IPS-20b (cell line): ENCODE data around the gene LYPD6B.

ENCODE experiments used
- H3K27ac ChIP-seq: one replicate; pipeline ENCODE4 v1.5.1; 2013; ENCODE audit warnings: low read length
- H3K27me3 ChIP-seq: 2 replicates; pipeline ENCODE4 v1.6.1; 2013; ENCODE audit warnings: mild to moderate bottlenecking, low read length, inconsistent platforms; ENCODE audit not compliant: insufficient read depth
- H3K36me3 ChIP-seq: 2 replicates; pipeline ENCODE4 v1.6.1; 2013; ENCODE audit warnings: low read depth, mild to moderate bottlenecking, inconsistent platforms, low read length, moderate library complexity; ENCODE audit not compliant: insufficient read depth
- H3K4me1 ChIP-seq: 2 replicates; pipeline ENCODE4 v1.6.1; 2013; ENCODE audit warnings: mild to moderate bottlenecking, control low read depth, inconsistent platforms, low read length, moderate library complexity; ENCODE audit not compliant: insufficient read depth
- H3K4me3 ChIP-seq: 2 replicates; pipeline ENCODE4 v1.5.1; 2013; ENCODE audit warnings: mild to moderate bottlenecking, low read length, inconsistent platforms
- H3K9ac ChIP-seq: 2 replicates; pipeline ENCODE4 v1.6.1; 2013; ENCODE audit warnings: low read depth, mild to moderate bottlenecking, inconsistent platforms, low read length, moderate library complexity
- H3K9me3 ChIP-seq: 2 replicates; pipeline ENCODE4 v1.6.1; 2013; ENCODE audit warnings: mild to moderate bottlenecking, low read depth, low read length, inconsistent platforms; ENCODE audit not compliant: insufficient read depth

LYPD6B gene

GRCh38 chr2:149192427-149192826 lies 153.9 kb downstream of the LYPD6B start:
- no peak overlapping the region for H3K27ac ChIP-seq
- H3K27me3 ChIP-seq: no peaks in the 10 kb centered on the region
- H3K4me1 ChIP-seq: no peaks in the 10 kb centered on the region

GRCh38 chr2:149200109-149200520 lies 161.6 kb downstream of the LYPD6B start:
- Histone ChIP-seq H3K27me3 (no peaks in the 10 kb centered on the region), H3K9ac (no peak overlapping the region), H3K36me3 (no peaks in the 10 kb centered on the region), H3K9me3 (no peaks in the 10 kb centered on the region), H3K4me3 (no peak overlapping the region), H3K4me1 (no peaks in the 10 kb centered on the region), H3K27ac (no peak overlapping the region)

More at GRCh38 chr2:149192427-149192826, 153.9 kb downstream of the LYPD6B start:
- Histone ChIP-seq H3K9ac (no peak overlapping the region), H3K36me3 (no peaks in the 10 kb centered on the region), H3K4me3 (no peak overlapping the region), H3K9me3 (no peaks in the 10 kb centered on the region)

- Histone ChIP-seq H3K9ac (no peak overlapping the region), H3K36me3 (no peaks in the 10 kb centered on the region), H3K27me3 (no peaks in the 10 kb centered on the region), H3K4me3 (no peak overlapping the region), H3K27ac (no peak overlapping the region), H3K4me1 (no peaks in the 10 kb centered on the region), H3K9me3 (no peaks in the 10 kb centered on the region)
Measured at GRCh38 chr2:149204686-149205085, 166.2 kb downstream of the LYPD6B start.

- H3K9me3 ChIP-seq: no peaks in the 10 kb centered on the region
- no peak overlapping the region for H3K4me3 ChIP-seq
- H3K9ac ChIP-seq: no peak overlapping the region
- H3K4me1 ChIP-seq: no peaks in the 10 kb centered on the region
- H3K27me3 ChIP-seq: no peaks in the 10 kb centered on the region
- H3K36me3 ChIP-seq: no peaks in the 10 kb centered on the region
- H3K27ac ChIP-seq: no peak overlapping the region
Measured at GRCh38 chr2:149205143-149205542, 166.6 kb downstream of the LYPD6B start.

DNA sequence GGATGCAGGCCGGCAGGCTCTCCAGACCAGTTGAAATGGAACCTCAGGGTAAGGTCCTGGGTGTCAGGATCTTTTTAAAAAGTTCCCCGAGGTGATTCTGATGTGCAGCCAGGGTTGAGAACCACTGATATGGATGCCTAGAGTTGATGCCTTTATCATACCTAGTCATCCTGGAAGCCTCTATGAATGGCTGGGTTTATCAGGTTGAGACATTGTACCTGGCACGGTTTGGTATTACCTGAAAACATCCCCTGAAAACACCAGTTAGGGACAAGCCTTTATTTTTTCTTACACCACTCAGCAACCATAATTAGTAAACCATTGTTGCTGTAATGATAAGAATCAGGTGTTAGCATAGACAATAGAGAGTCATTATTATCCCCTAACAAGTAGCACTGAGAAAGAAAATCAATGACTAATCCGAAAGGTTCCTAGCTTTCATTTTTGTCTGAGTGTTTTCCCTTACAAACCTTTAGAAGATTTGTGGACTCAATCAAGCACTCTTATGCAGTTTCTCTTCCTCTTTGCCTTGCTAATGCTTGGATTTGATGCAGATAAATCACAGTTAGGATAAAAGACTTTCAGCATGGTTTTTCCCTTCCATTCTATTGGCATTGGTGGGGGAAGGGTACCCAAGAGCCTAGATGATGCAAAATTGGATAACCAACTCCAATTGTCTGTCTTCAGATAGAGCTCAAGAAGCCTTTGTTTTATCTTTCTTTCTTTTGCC lies 175.4 kb downstream of the LYPD6B start:
- no peaks in the 10 kb centered on the region for H3K36me3 ChIP-seq
- H3K4me3 ChIP-seq: no peak overlapping the region
- peaks cover 8% of the 10 kb centered on the region; the same call in 1 of the 2 replicates for H3K4me1 ChIP-seq
- no peaks in the 10 kb centered on the region for H3K9me3 ChIP-seq
- H3K27me3 ChIP-seq: no peaks in the 10 kb centered on the region
- H3K9ac ChIP-seq: no peak overlapping the region
- H3K27ac ChIP-seq: no peak overlapping the region

DNA sequence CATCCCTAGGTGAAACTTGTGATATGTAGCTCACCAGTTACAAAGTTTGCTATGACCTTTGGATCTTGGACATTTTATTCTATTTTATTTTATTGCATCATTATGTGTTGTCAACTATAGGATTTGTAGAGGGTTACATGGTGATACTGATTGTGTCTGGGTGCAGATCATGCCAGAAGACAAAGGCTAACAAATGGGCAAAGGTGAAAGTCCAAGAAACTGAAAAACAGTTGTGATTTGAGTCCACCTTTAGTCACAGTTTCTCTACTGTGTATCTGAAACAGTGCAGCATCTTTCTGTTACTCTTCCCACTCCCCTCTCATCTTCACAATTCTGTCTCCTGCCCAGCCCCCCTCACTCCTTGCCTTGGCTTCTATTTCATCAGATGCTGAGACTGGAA lies 180.0 kb downstream of the LYPD6B start:
- H3K9ac ChIP-seq: no peak overlapping the region
- H3K36me3 ChIP-seq: no peaks in the 10 kb centered on the region
- H3K27ac ChIP-seq: no peak overlapping the region
- no peak overlapping the region for H3K4me3 ChIP-seq
- H3K27me3 ChIP-seq: no peaks in the 10 kb centered on the region
- peaks cover 11% of the 10 kb centered on the region; the same call in 1 of the 2 replicates for H3K4me1 ChIP-seq
- no peaks in the 10 kb centered on the region for H3K9me3 ChIP-seq

DNA sequence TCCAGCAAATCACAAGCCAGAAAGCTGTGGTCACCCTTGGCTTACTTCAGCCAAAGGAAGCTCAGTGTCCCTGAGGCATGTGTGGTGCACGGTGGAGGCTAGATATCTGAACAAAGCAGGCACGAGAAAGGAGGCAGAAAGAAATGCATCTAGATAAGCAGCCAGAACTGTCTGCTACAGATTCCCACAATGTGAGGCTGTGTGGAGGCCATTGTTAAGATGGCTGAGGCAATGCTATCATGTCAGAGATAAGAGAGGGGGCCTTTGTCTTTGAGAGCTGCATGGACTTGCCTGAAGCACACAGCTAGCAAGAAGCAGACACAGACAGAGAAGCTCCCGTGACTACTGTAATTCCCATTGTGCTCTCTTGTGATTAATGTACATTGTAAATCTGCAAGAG lies 181.4 kb downstream of the LYPD6B start:
- Histone ChIP-seq H3K4me3 (no peak overlapping the region), H3K27ac (no peak overlapping the region), H3K9me3 (no peaks in the 10 kb centered on the region), H3K27me3 (no peaks in the 10 kb centered on the region), H3K9ac (no peak overlapping the region), H3K4me1 (peaks cover 16% of the 10 kb centered on the region), H3K36me3 (no peaks in the 10 kb centered on the region)

DNA sequence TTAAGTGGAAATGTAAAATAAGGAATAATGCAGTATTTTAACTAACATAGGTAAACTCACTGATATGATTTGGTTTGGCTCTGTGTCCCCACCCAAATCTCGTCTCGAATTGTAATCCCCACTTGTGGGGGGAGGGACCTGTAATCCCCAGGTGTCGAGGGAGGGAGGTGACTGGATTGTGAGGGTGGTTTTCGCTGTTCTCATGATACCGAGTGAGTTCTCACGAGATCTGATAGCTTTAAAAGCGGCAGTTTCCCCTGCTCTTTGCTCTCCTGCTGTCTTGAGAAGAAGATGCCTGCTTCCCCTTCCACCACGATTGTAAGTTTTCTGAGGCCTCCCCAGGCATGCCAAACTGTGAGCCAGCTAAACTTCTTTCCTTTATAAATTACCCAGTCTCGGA lies 182.5 kb downstream of the LYPD6B start:
- Histone ChIP-seq H3K4me3 (no peak overlapping the region), H3K36me3 (no peaks in the 10 kb centered on the region), H3K27ac (no peak overlapping the region), H3K27me3 (no peaks in the 10 kb centered on the region), H3K9ac (no peak overlapping the region), H3K9me3 (no peaks in the 10 kb centered on the region), H3K4me1 (peaks cover 16% of the 10 kb centered on the region)

GRCh38 chr2:149221898-149222297 lies 183.4 kb downstream of the LYPD6B start:
- no peak overlapping the region for H3K4me3 ChIP-seq
- H3K9ac ChIP-seq: no peak overlapping the region
- no peaks in the 10 kb centered on the region for H3K27me3 ChIP-seq
- no peaks in the 10 kb centered on the region for H3K9me3 ChIP-seq
- no peaks in the 10 kb centered on the region for H3K36me3 ChIP-seq
- peaks cover 15% of the 10 kb centered on the region for H3K4me1 ChIP-seq
- no peak overlapping the region for H3K27ac ChIP-seq

DNA sequence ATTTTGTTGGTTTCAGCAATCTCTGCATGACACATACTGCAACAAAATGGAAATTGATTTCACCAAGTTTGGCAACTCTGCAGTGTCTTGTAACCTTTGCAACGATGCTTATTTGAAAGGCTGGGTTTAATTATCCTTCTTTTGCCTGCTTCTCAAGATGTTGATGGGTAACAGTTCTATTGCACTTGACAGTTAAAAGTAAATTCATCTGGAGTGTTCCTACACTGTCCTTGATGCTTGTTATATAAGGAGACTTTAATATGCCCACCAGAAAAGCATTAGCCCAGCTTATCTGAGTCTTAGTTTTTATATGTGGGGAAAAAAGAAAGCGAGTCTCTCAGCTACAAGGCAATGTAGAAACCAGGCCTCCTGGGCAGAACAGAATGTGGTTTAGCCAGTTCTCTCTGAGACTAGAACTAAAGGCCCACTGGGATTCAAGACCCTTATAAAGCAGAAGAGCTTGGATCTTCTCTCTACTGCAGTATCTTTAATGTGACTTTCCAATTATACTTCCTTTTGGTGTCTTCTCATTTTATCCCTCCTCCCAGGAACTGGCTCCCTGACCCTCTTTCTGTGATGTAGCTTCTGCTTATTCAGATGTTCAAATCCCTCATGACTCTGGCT lies 185.1 kb downstream of the LYPD6B start:
- H3K36me3 ChIP-seq: no peaks in the 10 kb centered on the region
- no peak overlapping the region for H3K27ac ChIP-seq
- H3K9ac ChIP-seq: no peak overlapping the region
- H3K9me3 ChIP-seq: no peaks in the 10 kb centered on the region
- H3K27me3 ChIP-seq: no peaks in the 10 kb centered on the region
- H3K4me1 ChIP-seq: peaks cover 11% of the 10 kb centered on the region
- 0 out of 2 replicates have a peak overlapping the region, but pooled peaks have one; percentile 25 for H3K4me3 ChIP-seq

- Histone ChIP-seq H3K9me3 (no peaks in the 10 kb centered on the region), H3K4me1 (peaks cover 11% of the 10 kb centered on the region), H3K27ac (no peak overlapping the region), H3K4me3 (no peak overlapping the region), H3K9ac (no peak overlapping the region), H3K36me3 (no peaks in the 10 kb centered on the region), H3K27me3 (no peaks in the 10 kb centered on the region)
Measured at GRCh38 chr2:149224543-149224942, 186.0 kb downstream of the LYPD6B start.

DNA sequence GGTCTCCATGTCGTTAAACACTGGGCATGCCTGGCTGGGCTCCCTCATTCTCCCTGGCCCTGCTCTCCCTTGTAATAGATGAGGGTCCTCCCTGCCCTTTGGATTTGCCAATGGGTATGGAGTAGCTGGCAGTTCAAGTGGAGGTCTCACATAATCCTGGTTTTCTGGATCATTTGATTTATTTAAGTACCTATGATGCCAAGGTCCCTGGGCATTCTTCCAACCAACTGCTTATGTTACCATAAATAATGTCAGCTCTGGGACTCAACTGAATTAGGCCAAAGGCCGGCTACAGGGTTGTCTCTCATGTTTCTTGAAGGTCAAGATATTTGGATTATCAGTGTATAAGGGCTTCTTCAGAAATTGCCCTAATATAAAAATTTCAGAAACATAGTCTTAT lies 186.9 kb downstream of the LYPD6B start:
- Histone ChIP-seq H3K36me3 (no peaks in the 10 kb centered on the region), H3K9ac (no peak overlapping the region), H3K27ac (no peak overlapping the region), H3K4me1 (peaks cover 11% of the 10 kb centered on the region), H3K4me3 (no peak overlapping the region), H3K9me3 (no peaks in the 10 kb centered on the region), H3K27me3 (no peaks in the 10 kb centered on the region)
